IMR-90 (cell line): ENCODE data around the gene GALR2. TPM values are rescaled to one million over a fixed set of nuclear protein-coding genes. Genes with fewer than 3 reads are reported as not detected.

ENCODE experiments used
- ATAC-seq: fragments of 200-7000 bp; cut with Tn5 transposase; 2 replicates; pipeline ENCODE4 v1.9.1; 2020; ENCODE audit warnings: low read depth, mild to moderate bottlenecking, moderate library complexity
- BruUV-seq: library from RNA; stranded (reverse); fragments of 400-500 nt; replicated peaks from 2 replicates; lab custom pipeline; 2021; lab: Mats Ljungman, UMichigan
- CTCF ChIA-PET: fragments of 300-600 bp; formaldehyde crosslinking; extraction: SDS; loops from one replicate; lab custom pipeline; 2021; ENCODE audit warnings: antibody characterized with exemption; lab: Yijun Ruan, JAX
- POLR2A ChIA-PET: fragments of 300-600 bp; sonication (Branson Sonifier 250); formaldehyde crosslinking; loops from one replicate; lab custom pipeline; 2022; ENCODE audit warnings: antibody characterized with exemption; ENCODE audit not compliant: unreplicated experiment; lab: Charles Lee
- DNase-seq: peaks from one replicate; pipeline ENCODE4 v3.0.0; 2013
- H2AFZ ChIP-seq: replicated peaks from 2 replicates; pipeline ENCODE3; 2013; ENCODE audit warnings: low read length, mild to moderate bottlenecking; ENCODE audit not compliant: poor library complexity
- H2AK5ac ChIP-seq: 2 replicates; pipeline ENCODE4 v1.6.1; 2013; ENCODE audit warnings: low read depth, low read length, inconsistent platforms
- H2AK9ac ChIP-seq: replicated peaks from 2 replicates; pipeline ENCODE3; 2013; ENCODE audit warnings: mild to moderate bottlenecking, low read depth, low read length, moderate library complexity; ENCODE audit not compliant: poor library complexity
- H2BK120ac ChIP-seq: 2 replicates; pipeline ENCODE4 v1.6.1; 2013; ENCODE audit warnings: low read depth, low read length, inconsistent platforms
- H2BK15ac ChIP-seq: 3 replicates; pipeline ENCODE4 v1.6.1; 2013; ENCODE audit warnings: low read depth, low read length, inconsistent platforms
- H2BK20ac ChIP-seq: 2 replicates; pipeline ENCODE4 v1.6.1; 2013; ENCODE audit warnings: low read depth, mild to moderate bottlenecking, inconsistent platforms, low read length, moderate library complexity
- H2BK5ac ChIP-seq: 2 replicates; pipeline ENCODE4 v1.6.1; 2013; ENCODE audit warnings: mild to moderate bottlenecking, low read depth, low read length, inconsistent platforms; ENCODE audit not compliant: poor library complexity, severe bottlenecking
- H3K14ac ChIP-seq: replicated peaks from 2 replicates; pipeline ENCODE4 v1.6.1; 2013; ENCODE audit warnings: low read depth, low read length, inconsistent platforms
- H3K18ac ChIP-seq: 2 replicates; pipeline ENCODE4 v1.6.1; 2013; ENCODE audit warnings: low read depth, low read length, control low read depth
- H3K23ac ChIP-seq: 2 replicates; pipeline ENCODE4 v1.6.1; 2013; ENCODE audit warnings: low read depth, low read length, inconsistent platforms
- H3K27ac ChIP-seq: 2 replicates; pipeline ENCODE4 v1.5.1; 2013; ENCODE audit warnings: mild to moderate bottlenecking, control low read depth, low read length; ENCODE audit not compliant: insufficient read depth
- H3K27me3 ChIP-seq: 2 replicates; pipeline ENCODE4 v1.6.1; 2013; ENCODE audit warnings: low read length; ENCODE audit not compliant: control insufficient read depth, insufficient read depth
- H3K36me3 ChIP-seq: 2 replicates; pipeline ENCODE4 v1.6.1; 2013; ENCODE audit warnings: low read length, mixed read lengths; ENCODE audit not compliant: control insufficient read depth, insufficient read depth
- H3K4ac ChIP-seq: 2 replicates; pipeline ENCODE4 v1.6.1; 2013; ENCODE audit warnings: low read depth, low read length, inconsistent platforms
- H3K4me1 ChIP-seq: 2 replicates; pipeline ENCODE4 v1.6.1; 2013; ENCODE audit warnings: low read length, mixed read lengths; ENCODE audit not compliant: control insufficient read depth, insufficient read depth
- H3K4me2 ChIP-seq: 2 replicates; pipeline ENCODE4 v1.6.1; 2013; ENCODE audit warnings: low read depth, mild to moderate bottlenecking, control low read depth, low read length, moderate library complexity
- H3K4me3 ChIP-seq: 2 replicates; pipeline ENCODE4 v1.5.1; 2013; ENCODE audit warnings: low read depth, mild to moderate bottlenecking, control low read depth, low read length, moderate library complexity; ENCODE audit not compliant: insufficient read depth
- H3K56ac ChIP-seq: 2 replicates; pipeline ENCODE4 v1.6.1; 2013; ENCODE audit warnings: low read length, inconsistent platforms; ENCODE audit not compliant: insufficient read depth; ENCODE audit errors: extremely low read depth
- H3K79me1 ChIP-seq, 2 experiments: 2 replicates each; pipeline ENCODE4 v1.6.1; 2013; ENCODE audit warnings: low read length in 2 of 2, inconsistent platforms in 1 of 2, low read depth in 1 of 2
- H3K9ac ChIP-seq: 2 replicates; pipeline ENCODE4 v1.6.1; 2013; ENCODE audit warnings: low read depth, low read length, control low read depth
- H3K9me1 ChIP-seq: 2 replicates; pipeline ENCODE4 v1.6.1; 2013; ENCODE audit warnings: low read length, inconsistent platforms; ENCODE audit not compliant: insufficient read depth
- H3K9me3 ChIP-seq: 2 replicates; pipeline ENCODE4 v1.6.1; 2013; ENCODE audit warnings: low read length; ENCODE audit not compliant: control insufficient read depth, insufficient read depth
- H4K20me1 ChIP-seq: 2 replicates; pipeline ENCODE4 v1.6.1; 2013; ENCODE audit warnings: low read length, inconsistent platforms; ENCODE audit not compliant: insufficient read depth
- H4K5ac ChIP-seq: 2 replicates; pipeline ENCODE4 v1.6.1; 2013; ENCODE audit warnings: mild to moderate bottlenecking, low read depth, low read length, control low read depth
- H4K8ac ChIP-seq, 2 experiments: 2 replicates each; pipeline ENCODE4 v1.6.1; 2013; ENCODE audit warnings: low read depth in 2 of 2, low read length in 2 of 2, control low read depth in 1 of 2, inconsistent platforms in 1 of 2
- H4K91ac ChIP-seq: 2 replicates; pipeline ENCODE4 v1.6.1; 2013; ENCODE audit warnings: low read depth, low read length, inconsistent platforms; ENCODE audit not compliant: insufficient read depth
- BHLHE40 ChIP-seq: fragments of 150-350 bp; IDR thresholded peaks from 2 replicates; pipeline ENCODE4 v1.6.1; 2016; ENCODE audit warnings: mild to moderate bottlenecking, low read depth, low read length
- CEBPB ChIP-seq: IDR thresholded peaks from 2 replicates; pipeline ENCODE4 v1.6.1; 2012; ENCODE audit warnings: low read depth, low read length, improper control_type of control experiment
- CHD1 ChIP-seq: IDR thresholded peaks from 2 replicates; pipeline ENCODE4 v1.6.1; 2012; ENCODE audit warnings: low read depth, low read length, improper control_type of control experiment
- CTCF ChIP-seq: conservative IDR thresholded peaks from 2 replicates; pipeline ENCODE4 v1.5.1; 2012; ENCODE audit warnings: mild to moderate bottlenecking, low read depth, low read length, improper control_type of control experiment
- ELK1 ChIP-seq: fragments of 150-350 bp; IDR thresholded peaks from 2 replicates; pipeline ENCODE4 v1.6.1; 2016; ENCODE audit warnings: low read depth, mild to moderate bottlenecking, low read length, moderate library complexity, borderline replicate concordance
- FOS ChIP-seq: fragments of 150-350 bp; IDR thresholded peaks from 2 replicates; pipeline ENCODE4 v1.6.1; 2016; ENCODE audit warnings: low read depth, low read length
- MAFK ChIP-seq: IDR thresholded peaks from 2 replicates; pipeline ENCODE4 v1.6.1; 2012; ENCODE audit warnings: low read depth, low read length, improper control_type of control experiment
- MAZ ChIP-seq: IDR thresholded peaks from 2 replicates; pipeline ENCODE4 v1.6.1; 2012; ENCODE audit warnings: low read depth, mild to moderate bottlenecking, low read length, improper control_type of control experiment, moderate library complexity, borderline replicate concordance
- NFE2L2 ChIP-seq: fragments of 150-350 bp; IDR thresholded peaks from 2 replicates; pipeline ENCODE4 v1.6.1; 2016; ENCODE audit warnings: low read depth, mild to moderate bottlenecking, low read length
- RAD21 ChIP-seq: IDR thresholded peaks from 2 replicates; pipeline ENCODE4 v1.6.1; 2012; ENCODE audit warnings: low read length, improper control_type of control experiment
- RFX5 ChIP-seq: IDR thresholded peaks from 2 replicates; pipeline ENCODE4 v1.8.0; 2012; ENCODE audit warnings: low read depth, mild to moderate bottlenecking, low read length, moderate library complexity
- SMC3 ChIP-seq: fragments of 150-350 bp; IDR thresholded peaks from 2 replicates; pipeline ENCODE4 v1.6.1; 2016; ENCODE audit warnings: low read depth, mild to moderate bottlenecking, antibody characterized with exemption, low read length, moderate library complexity
- USF2 ChIP-seq: fragments of 150-350 bp; IDR thresholded peaks from 2 replicates; pipeline ENCODE4 v1.6.1; 2017; ENCODE audit warnings: mild to moderate bottlenecking, antibody characterized with exemption, low read length, low read depth
- WGBS, 2 experiments: methylation state at CpG; one replicate each; pipeline versions ENCODE4 v1.1.5 to v1.1.7; 2013; ENCODE audit warnings: missing lambda C conversion rate in 2 of 2; ENCODE audit not compliant: insufficient read length in 1 of 2; ENCODE audit errors: extremely low coverage in 2 of 2; 5-methylcytosine and 5-hydroxymethylcytosine counted together
- dilution Hi-C: fragments of 300-500 bp; cut with HindIII; formaldehyde crosslinking; loops from one replicate; pipeline ENCODE4 v1.14.3; 2018; ENCODE audit warnings: low sequenced_read_pairs; ENCODE audit not compliant: unreplicated experiment
- in situ Hi-C: fragments of 300-500 bp; cut with MboI; formaldehyde crosslinking; loops from 3 replicates; pipeline ENCODE4 v1.14.3; 2019; ENCODE audit warnings: low sequenced_read_pairs, inconsistent platforms, mixed read lengths
- intact Hi-C: fragments of 100-400 bp; cut with micrococcal nuclease; formaldehyde crosslinking; loops from 2 replicates; pipeline ENCODE4 v1.10.0; 2022
- polyA plus RNA-seq, 3 experiments: library from polyadenylated mRNA; depleted of rRNA; stranded (reverse); fragments of >200 nt; gene quantifications; 2 replicates each; pipeline ENCODE4 v1.2.3, GENCODE V29; 2012; ENCODE audit warnings: low replicate concordance in 1 of 3
- total RNA-seq: library from RNA; depleted of rRNA; stranded (reverse); fragments of >200 nt; gene quantifications from 2 replicates; pipeline ENCODE4 v1.2.3, GENCODE V29; 2012

Gene GALR2
- total and polyA plus RNA-seq, 2 of the 4 experiments (the other 2 are of a cell fraction) = 0.07 TPM; not detected in 1

GRCh38 chr17:76072148-76072858 lies 2.3 kb upstream of the GALR2 start, which contains the start of gene SRP68:
SRP68 (minus strand) TSS chr17:76072517; CDS start chr17:76072491, 26 bp downstream.
- peak within 1 kb of the TSS; percentile 76 for H3K27ac ChIP-seq
- peak within 1 kb of the TSS; percentile 93 to 99 for H4K8ac ChIP-seq
- peak within 1 kb of the TSS; percentile 98 for H3K14ac ChIP-seq
- ChIA-PET POLR2A (interaction anchor here (0.7 to 1.0 kb wide), 2 partner anchors 8 to 12 kb away, joined by 3 to 4 read pairs; no protein-coding TSS in a partner anchor), CTCF (interaction anchor here (0.6 kb wide), 1 partner anchor 58 kb away, joined by 3 read pairs; no protein-coding TSS in a partner anchor)
- intact Hi-C loops (loop anchor here (5.0 to 10.0 kb wide), 2 partner anchors 35 to 168 kb away; partner anchors contain the start of gene MRPL38), dilution Hi-C loops (no loop called here), in situ Hi-C loops (no loop called here)
- H3K18ac ChIP-seq = peak within 1 kb of the TSS; percentile 40; the same call in 1 of the 2 replicates
- 0% methylated on average over 21 of the region's 57 CpGs; no CpG with 5 or more reads in 1 of the 2 experiments for WGBS, 2 experiments
- peak within 1 kb of the TSS; percentile 92 for H3K9ac ChIP-seq
- H2BK120ac ChIP-seq = peak within 1 kb of the TSS; percentile 44
- H2AK9ac ChIP-seq = peak within 1 kb of the TSS; percentile 93
- peak within 1 kb of the TSS; percentile 88 for H2AK5ac ChIP-seq
- peak within 1 kb of the TSS; percentile 88 for H3K4ac ChIP-seq
- peaks cover 5% of the 10 kb centered on the region; the same call in 1 of the 2 replicates for H3K36me3 ChIP-seq
- H3K9me1 ChIP-seq = peaks cover 6% of the 10 kb centered on the region
- H3K56ac ChIP-seq = peak within 1 kb of the TSS; percentile 85
- ATAC-seq = peak; percentile 100
- peaks cover 0 to 27% of the 10 kb centered on the region in 2 experiments; a peak in 3 of 4 replicates for H3K79me1 ChIP-seq
- H3K4me1 ChIP-seq = peaks cover 3% of the 10 kb centered on the region; the same call in 1 of the 2 replicates
- H3K27me3 ChIP-seq = peaks cover 36% of the 10 kb centered on the region
- peak within 1 kb of the TSS; percentile 88 for H4K91ac ChIP-seq
- peaks cover 10% of the 10 kb centered on the region for H4K20me1 ChIP-seq
- H2BK15ac ChIP-seq = no peak within 1 kb of the TSS; the same call in 2 of the 3 replicates
- H3K4me2 ChIP-seq = peak within 1 kb of the TSS; percentile 99
- no peak within 1 kb of the TSS for H2BK20ac ChIP-seq
- H4K5ac ChIP-seq = peak within 1 kb of the TSS; percentile 88
- BruUV-seq = no TSS peak
- H3K9me3 ChIP-seq = no peaks in the 10 kb centered on the region
- peak within 1 kb of the TSS; percentile 93 for H3K4me3 ChIP-seq
- peak; percentile 91 for DNase-seq
- peak within 1 kb of the TSS; percentile 99 for H2AFZ ChIP-seq
- peak within 1 kb of the TSS; percentile 89 for H3K23ac ChIP-seq
- peak within 1 kb of the TSS; percentile 81 for H2BK5ac ChIP-seq
- TF ChIP-seq RFX5 = no peak
- no peak for TF ChIP-seq NFE2L2
- TF ChIP-seq USF2 = peak; percentile 44; the same call in 1 of the 2 replicates
- no peak for TF ChIP-seq MAFK
- peak; percentile 42; the same call in 1 of the 2 replicates for TF ChIP-seq MAZ
- no peak for TF ChIP-seq CEBPB
- no peak for TF ChIP-seq CTCF
- no peak for TF ChIP-seq RAD21
- TF ChIP-seq ELK1 = no peak
- TF ChIP-seq FOS = no peak
- TF ChIP-seq SMC3 = no peak
- TF ChIP-seq CHD1 = 0 out of 2 replicates have a peak, but pooled peaks have one; percentile 65
- TF ChIP-seq BHLHE40 = no peak
